ENCODE results near the gene PPP1R9B.

DNA sequence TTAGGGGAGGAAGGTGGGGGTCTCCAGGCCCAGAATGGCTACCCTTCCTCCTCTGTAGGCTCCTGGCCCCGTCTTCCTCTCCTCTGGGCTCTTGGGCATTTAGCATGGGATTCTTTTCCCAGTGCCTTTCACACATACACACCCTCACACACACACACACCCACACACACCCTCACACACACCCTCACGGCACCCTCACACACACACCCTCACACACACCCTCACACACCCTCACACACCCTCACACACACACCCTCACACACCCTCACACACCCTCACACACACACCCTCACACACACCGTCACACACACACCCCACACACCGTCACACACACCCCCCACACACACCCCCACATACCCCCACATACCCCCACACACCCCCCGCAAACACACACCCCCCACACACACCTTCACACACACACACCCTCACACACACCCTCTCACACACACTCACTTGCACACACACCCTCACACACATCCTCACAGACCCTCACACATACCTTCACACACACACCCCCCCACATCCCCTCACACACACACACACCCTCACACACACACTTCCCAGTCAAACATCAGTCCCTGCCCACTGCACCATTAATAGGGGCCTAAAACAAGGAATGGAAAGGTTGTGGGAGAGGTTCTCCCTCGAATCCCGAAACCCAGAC lies 16.2 kb upstream of the PPP1R9B start:
- no peak for TF ChIP-seq POLR2A (IDR thresholded peaks at IDR 0.05)
- TF ChIP-seq, protein P1, sequence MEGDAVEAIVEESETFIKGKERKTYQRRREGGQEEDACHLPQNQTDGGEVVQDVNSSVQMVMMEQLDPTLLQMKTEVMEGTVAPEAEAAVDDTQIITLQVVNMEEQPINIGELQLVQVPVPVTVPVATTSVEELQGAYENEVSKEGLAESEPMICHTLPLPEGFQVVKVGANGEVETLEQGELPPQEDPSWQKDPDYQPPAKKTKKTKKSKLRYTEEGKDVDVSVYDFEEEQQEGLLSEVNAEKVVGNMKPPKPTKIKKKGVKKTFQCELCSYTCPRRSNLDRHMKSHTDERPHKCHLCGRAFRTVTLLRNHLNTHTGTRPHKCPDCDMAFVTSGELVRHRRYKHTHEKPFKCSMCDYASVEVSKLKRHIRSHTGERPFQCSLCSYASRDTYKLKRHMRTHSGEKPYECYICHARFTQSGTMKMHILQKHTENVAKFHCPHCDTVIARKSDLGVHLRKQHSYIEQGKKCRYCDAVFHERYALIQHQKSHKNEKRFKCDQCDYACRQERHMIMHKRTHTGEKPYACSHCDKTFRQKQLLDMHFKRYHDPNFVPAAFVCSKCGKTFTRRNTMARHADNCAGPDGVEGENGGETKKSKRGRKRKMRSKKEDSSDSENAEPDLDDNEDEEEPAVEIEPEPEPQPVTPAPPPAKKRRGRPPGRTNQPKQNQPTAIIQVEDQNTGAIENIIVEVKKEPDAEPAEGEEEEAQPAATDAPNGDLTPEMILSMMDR (IDR thresholded peaks at IDR 0.05), result no peak
- TF ChIP-seq POLR2AphosphoS5 (IDR thresholded peaks at IDR 0.05), result no peak

Measured in prostate gland (tissue), 2 donors.